Measurements from ENCODE around the gene CCDC6.

Gene CCDC6

GRCh38 chr10:59869594-59869940 is 36.8 kb downstream of the CCDC6 start:
- no peak for TF ChIP-seq CTCF (IDR thresholded peaks at IDR 0.05; ENCODE audit: control insufficient read depth, insufficient read depth, low read depth, low read length, missing control alignments)
- no peak overlapping the region for H3K4me3 ChIP-seq (ENCODE audit: control insufficient read depth, low read depth, low read length)
- no peak for DNase-seq (ENCODE audit: low read depth)

GRCh38 chr10:59868696-59869593 is 37.4 kb downstream of the CCDC6 start:
- H3K4me3 ChIP-seq (ENCODE audit: control insufficient read depth, low read depth, low read length), result no peak overlapping the region
- DNase-seq (ENCODE audit: low read depth), result no peak
- no peak for TF ChIP-seq CTCF (IDR thresholded peaks at IDR 0.05; ENCODE audit: control insufficient read depth, insufficient read depth, low read depth, low read length, missing control alignments)

- DNase-seq (ENCODE audit: low read depth), result no peak
- no peak overlapping the region for H3K4me3 ChIP-seq (ENCODE audit: control insufficient read depth, low read depth, low read length)
- TF ChIP-seq CTCF (IDR thresholded peaks at IDR 0.05; ENCODE audit: control insufficient read depth, insufficient read depth, low read depth, low read length, missing control alignments), result no peak
Measured at GRCh38 chr10:59867590-59867989, 38.8 kb downstream of the CCDC6 start.

- DNase-seq (ENCODE audit: low read depth), result no peak
- peak; percentile 37 for TF ChIP-seq CTCF (IDR thresholded peaks at IDR 0.05; ENCODE audit: control insufficient read depth, insufficient read depth, low read depth, low read length, missing control alignments)
- H3K4me3 ChIP-seq (ENCODE audit: control insufficient read depth, low read depth, low read length), result no peak overlapping the region
Measured at GRCh38 chr10:59865101-59865500, 41.3 kb downstream of the CCDC6 start.

- DNase-seq (ENCODE audit: low read depth), result no peak
- H3K4me3 ChIP-seq (ENCODE audit: control insufficient read depth, low read depth, low read length), result no peak overlapping the region
- TF ChIP-seq CTCF (IDR thresholded peaks at IDR 0.05; ENCODE audit: control insufficient read depth, insufficient read depth, low read depth, low read length, missing control alignments), result no peak
Measured at GRCh38 chr10:59864141-59864962, 42.0 kb downstream of the CCDC6 start.

GRCh38 chr10:59859570-59859969 is 46.8 kb downstream of the CCDC6 start:
- H3K4me3 ChIP-seq (ENCODE audit: control insufficient read depth, low read depth, low read length), result no peak overlapping the region
- no peak for TF ChIP-seq CTCF (IDR thresholded peaks at IDR 0.05; ENCODE audit: control insufficient read depth, insufficient read depth, low read depth, low read length, missing control alignments)
- DNase-seq (ENCODE audit: low read depth), result no peak

Measured in AG09309 (cell line).